Non-pigmented ciliary epithelial cell (primary cell): Measurements from ENCODE around the gene FAIM.
A peak's percentile ranks its signal among the peaks of the same experiment; 100 is the strongest.
"Not testable (repeated sequence)": the region's sequence is repeated elsewhere in the genome, so short reads cannot be mapped to it uniquely, and the experiment has no call there.

Experiments
- DNase-seq: peaks from one replicate; pipeline ENCODE4 v3.0.0-alpha.2; 2010; ENCODE audit warnings: low read depth

The FAIM gene

GRCh38 chr3:138608322-138609135, at the start of gene FAIM:
FAIM (plus strand) TSS chr3:138608771; CDS start chr3:138619727, 10,956 bp downstream.
- no peak for DNase-seq

- DNase-seq = no peak
These were observed 49.4 kb upstream of the FAIM start for GRCh38 chr3:138559134-138559533.

GRCh38 chr3:138560501-138560900, 48.1 kb upstream of the FAIM start:
- DNase-seq = no peak

GRCh38 chr3:138562902-138563301, 45.7 kb upstream of the FAIM start:
- not testable (repeated sequence) for DNase-seq

- DNase-seq = not testable (repeated sequence)
These were observed 42.3 kb upstream of the FAIM start for GRCh38 chr3:138566293-138566692.

GRCh38 chr3:138567403-138567802, 41.2 kb upstream of the FAIM start:
- DNase-seq = no peak

GRCh38 chr3:138569090-138569489, 39.5 kb upstream of the FAIM start:
- no peak for DNase-seq

GRCh38 chr3:138569624-138570023, 38.9 kb upstream of the FAIM start:
- not testable (repeated sequence) for DNase-seq

- no peak for DNase-seq
These were observed 35.4 kb upstream of the FAIM start for GRCh38 chr3:138573138-138573537.

- no peak for DNase-seq
These were observed 30.4 kb upstream of the FAIM start for GRCh38 chr3:138578141-138578540.

- DNase-seq = no peak
These were observed 29.5 kb upstream of the FAIM start for GRCh38 chr3:138578961-138579574.

- DNase-seq = no peak
These were observed 21.2 kb upstream of the FAIM start for GRCh38 chr3:138587374-138587773.

GRCh38 chr3:138588445-138588844, 20.1 kb upstream of the FAIM start:
- no peak for DNase-seq

GRCh38 chr3:138591392-138591791, 17.2 kb upstream of the FAIM start:
- no peak for DNase-seq

GRCh38 chr3:138593488-138594149, 15.0 kb upstream of the FAIM start:
- DNase-seq = no peak

- DNase-seq = peak; percentile 76
These were observed 14.2 kb upstream of the FAIM start, which contains the start of gene CEP70 for GRCh38 chr3:138594150-138594934. CEP70 (minus strand) TSS chr3:138594260; CDS start chr3:138572927, 21,333 bp downstream.

GRCh38 chr3:138594935-138595610, 13.5 kb upstream of the FAIM start:
- no peak for DNase-seq

GRCh38 chr3:138597186-138597976, 11.2 kb upstream of the FAIM start:
- DNase-seq = not testable (repeated sequence)

- no peak for DNase-seq
These were observed 10.0 kb upstream of the FAIM start for GRCh38 chr3:138598534-138598933.

- no peak for DNase-seq
These were observed 8.3 kb upstream of the FAIM start for GRCh38 chr3:138600100-138600745.
